Mucosa of stomach (tissue), 1 donor: ENCODE data around the gene ESRRA.
"Not testable (repeated sequence)": the region's sequence is repeated elsewhere in the genome, so short reads cannot be mapped to it uniquely, and the experiment has no call there.

Experiments
- H3K27me3 ChIP-seq: one replicate; pipeline ENCODE4 v1.7.0; 2013; ENCODE audit warnings: mild to moderate bottlenecking, low read length; ENCODE audit not compliant: control insufficient read depth, insufficient read depth
- H3K36me3 ChIP-seq: one replicate; pipeline ENCODE4 v1.7.0; 2013; ENCODE audit warnings: low read length; ENCODE audit not compliant: control insufficient read depth, insufficient read depth
- H3K4me1 ChIP-seq: one replicate; pipeline ENCODE4 v1.7.0; 2013; ENCODE audit warnings: mild to moderate bottlenecking, low read length; ENCODE audit not compliant: control insufficient read depth, insufficient read depth
- H3K4me3 ChIP-seq: one replicate; pipeline ENCODE4 v1.7.0; 2013; ENCODE audit warnings: low read length
- H3K9ac ChIP-seq: one replicate; pipeline ENCODE4 v1.7.0; 2013; ENCODE audit warnings: mild to moderate bottlenecking, low read length, moderate library complexity
- H3K9me3 ChIP-seq: one replicate; pipeline ENCODE4 v1.7.0; 2013; ENCODE audit warnings: mild to moderate bottlenecking, low read length, moderate library complexity; ENCODE audit not compliant: control insufficient read depth
- donor health status: Pancreatic carcinoma.

Gene ESRRA

DNA sequence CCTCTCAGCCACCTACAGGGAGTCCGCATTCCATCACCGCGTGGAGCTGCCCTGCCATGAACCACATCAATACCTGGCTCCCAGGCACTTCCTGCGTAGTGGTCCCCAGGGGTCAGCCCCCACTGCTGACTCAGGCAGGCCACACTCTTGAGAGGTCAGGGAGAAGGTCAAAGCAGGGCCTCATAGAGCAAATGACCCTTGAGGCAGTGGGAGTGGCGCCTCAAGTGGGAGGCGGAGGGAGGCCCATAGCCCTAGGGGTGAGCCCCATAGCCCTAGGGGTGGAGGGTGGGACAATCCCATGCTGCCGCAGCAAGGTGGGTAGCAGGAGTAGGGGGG is 17.6 kb downstream of the ESRRA start:
- no peaks in the 10 kb centered on the region for H3K27me3 ChIP-seq
- H3K4me3 ChIP-seq, result no peak overlapping the region
- H3K36me3 ChIP-seq, result peaks cover 6% of the 10 kb centered on the region
- peaks cover 41% of the 10 kb centered on the region for H3K4me1 ChIP-seq
- peak overlapping the region; percentile 4 for H3K9ac ChIP-seq
- H3K9me3 ChIP-seq, result no peaks in the 10 kb centered on the region

DNA sequence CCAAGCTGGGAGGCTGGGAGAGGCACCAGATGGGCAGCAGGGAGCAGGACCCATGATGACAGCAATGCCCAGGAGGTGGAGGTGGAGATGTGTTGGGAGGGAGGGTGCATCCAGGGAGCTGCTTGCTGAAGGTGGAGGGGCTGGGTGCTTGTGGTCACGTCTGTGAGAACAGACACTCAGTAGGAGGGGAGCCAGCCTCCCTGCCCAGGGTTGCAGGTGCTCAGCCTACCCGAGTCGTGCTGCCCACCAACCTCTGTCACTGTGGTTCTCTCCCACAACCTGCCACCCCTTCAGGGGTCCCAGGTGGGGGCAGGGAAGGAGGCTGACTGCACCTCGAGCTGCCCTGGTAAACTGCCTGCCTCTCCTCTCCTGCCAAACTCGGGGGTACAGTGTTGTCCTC is 18.0 kb downstream of the ESRRA start:
- Histone ChIP-seq H3K4me1 (peaks cover 41% of the 10 kb centered on the region), H3K9ac (peak overlapping the region; percentile 4), H3K36me3 (peaks cover 6% of the 10 kb centered on the region), H3K4me3 (no peak overlapping the region), H3K9me3 (no peaks in the 10 kb centered on the region), H3K27me3 (no peaks in the 10 kb centered on the region)

DNA sequence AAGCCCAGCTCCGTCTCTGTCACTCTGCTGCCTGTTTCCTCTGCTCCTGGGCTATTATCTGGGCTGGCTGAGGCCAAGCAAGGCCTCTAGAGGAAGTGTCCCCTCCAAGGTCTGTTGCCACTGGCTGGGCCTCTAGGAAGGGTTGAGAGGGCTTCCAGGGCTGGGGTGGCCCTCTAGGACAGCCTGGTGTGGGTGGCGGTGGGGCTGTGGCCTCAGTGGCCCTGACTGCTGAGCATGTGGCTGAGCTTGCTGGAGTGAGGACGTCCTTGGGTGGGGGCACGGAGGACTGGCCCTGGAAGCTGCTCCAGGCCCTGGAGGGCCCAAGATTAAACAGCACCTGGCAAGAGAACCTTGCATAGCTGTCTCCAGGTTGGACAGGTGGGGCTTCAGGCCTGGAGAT is 18.7 kb downstream of the ESRRA start:
- H3K9ac ChIP-seq, H3K36me3 ChIP-seq, H3K4me3 ChIP-seq, H3K9me3 ChIP-seq, H3K27me3 ChIP-seq: not testable (repeated sequence)
- peaks cover 39% of the 10 kb centered on the region for H3K4me1 ChIP-seq

DNA sequence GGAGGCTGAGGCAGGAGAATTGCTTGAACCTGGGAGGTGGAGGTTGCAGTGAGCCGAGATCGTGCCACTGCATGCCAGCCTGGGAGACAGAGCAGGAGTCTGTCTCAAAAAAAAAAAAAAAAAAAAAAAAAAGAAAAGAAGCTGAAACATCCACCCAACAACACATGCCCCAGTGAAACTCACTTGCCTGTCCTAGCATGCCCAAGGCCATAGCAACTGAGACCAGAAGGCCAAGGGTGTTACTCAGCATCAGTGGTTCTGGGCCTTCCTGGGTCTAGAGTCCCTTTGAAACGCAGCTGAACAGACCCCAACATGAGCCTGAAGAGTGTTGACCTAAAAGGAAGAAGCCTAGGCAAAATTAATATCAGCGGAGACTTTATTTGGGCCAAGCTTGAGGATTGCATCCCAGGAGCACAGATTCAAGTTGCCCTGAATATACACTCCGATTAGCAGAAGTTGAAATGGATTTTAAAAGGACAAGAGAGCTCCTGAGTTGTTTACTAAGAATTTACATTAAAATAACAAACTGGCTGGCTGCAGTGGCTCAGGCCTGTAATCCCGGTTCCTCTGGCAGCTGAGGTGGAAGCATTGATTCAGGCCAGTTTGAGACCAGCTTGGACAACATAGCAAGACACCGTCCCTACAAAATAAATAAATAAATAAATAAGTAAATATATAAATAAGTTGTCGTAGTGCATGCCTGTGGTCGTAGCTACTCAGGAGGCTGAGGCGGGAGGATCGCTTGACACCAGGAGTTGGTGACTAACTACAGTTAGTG is 19.6 kb downstream of the ESRRA start:
- no peak overlapping the region for H3K9ac ChIP-seq
- no peaks in the 10 kb centered on the region for H3K9me3 ChIP-seq
- peaks cover 6% of the 10 kb centered on the region for H3K36me3 ChIP-seq
- H3K4me1 ChIP-seq, result peaks cover 39% of the 10 kb centered on the region
- no peaks in the 10 kb centered on the region for H3K27me3 ChIP-seq
- H3K4me3 ChIP-seq, result no peak overlapping the region

DNA sequence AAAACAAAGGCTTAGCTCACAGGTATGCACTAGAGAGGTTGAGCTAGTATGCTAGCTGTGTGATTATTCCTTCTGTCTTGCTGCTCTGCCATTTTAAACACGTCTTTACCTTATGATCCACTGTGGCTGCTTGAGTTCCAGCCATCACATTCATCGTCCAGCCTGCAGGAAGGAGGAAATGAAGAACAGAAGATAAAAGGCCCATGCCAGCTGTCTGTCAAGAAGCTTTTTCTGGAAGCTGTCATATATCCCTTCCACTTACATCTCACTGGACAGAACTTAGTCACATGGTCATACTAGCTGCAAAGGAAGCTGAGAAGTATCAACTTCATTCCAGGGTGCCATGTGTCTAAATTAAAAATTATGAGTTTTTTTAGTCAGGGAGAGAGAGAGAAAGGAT is 22.1 kb downstream of the ESRRA start:
- Histone ChIP-seq H3K4me3 (no peak overlapping the region), H3K36me3 (peaks cover 3% of the 10 kb centered on the region), H3K9ac (no peak overlapping the region), H3K4me1 (peaks cover 34% of the 10 kb centered on the region), H3K27me3 (no peaks in the 10 kb centered on the region), H3K9me3 (no peaks in the 10 kb centered on the region)

DNA sequence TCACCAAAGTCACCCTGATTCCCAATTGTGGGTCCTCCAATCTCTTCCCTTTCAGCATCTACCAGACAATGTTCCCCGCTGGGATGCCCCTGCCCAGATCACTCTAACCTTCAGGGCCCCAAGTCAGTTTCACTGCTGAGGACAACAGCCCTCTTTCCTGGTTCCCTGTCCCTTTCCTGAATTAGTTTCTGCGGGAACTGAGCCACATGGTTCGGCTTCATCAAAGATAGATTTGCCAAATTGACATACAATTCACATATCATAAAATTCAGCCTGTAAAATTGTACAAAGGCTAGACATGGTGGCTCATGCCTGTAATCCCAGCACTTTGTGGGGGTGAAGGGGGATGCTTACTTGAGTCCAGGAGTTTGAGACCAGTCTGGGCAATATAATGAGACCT is 22.7 kb downstream of the ESRRA start:
- Histone ChIP-seq H3K27me3 (no peaks in the 10 kb centered on the region), H3K36me3 (no peaks in the 10 kb centered on the region), H3K9me3 (no peaks in the 10 kb centered on the region), H3K9ac (no peak overlapping the region), H3K4me1 (peaks cover 29% of the 10 kb centered on the region), H3K4me3 (no peak overlapping the region)

DNA sequence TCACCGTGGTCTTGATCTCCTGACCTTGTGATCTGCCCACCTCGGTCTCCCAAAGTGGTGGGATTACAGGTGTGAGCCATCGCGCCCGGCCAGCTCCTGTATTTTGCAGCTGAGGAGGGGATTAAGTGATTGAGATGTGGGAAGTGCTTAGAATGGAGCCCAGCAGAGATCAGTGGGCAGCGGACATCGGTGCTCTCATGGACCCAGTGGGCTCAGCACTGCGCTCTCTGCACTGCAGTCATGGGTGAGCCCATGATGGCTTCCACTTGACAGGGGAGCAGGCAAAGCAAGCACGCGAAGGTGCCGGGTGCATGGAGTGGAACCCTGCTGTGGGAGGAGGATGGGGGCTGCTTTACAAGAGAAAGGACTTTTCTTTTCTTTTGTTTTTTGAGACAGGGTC is 25.6 kb downstream of the ESRRA start:
- no peak overlapping the region for H3K4me3 ChIP-seq

DNA sequence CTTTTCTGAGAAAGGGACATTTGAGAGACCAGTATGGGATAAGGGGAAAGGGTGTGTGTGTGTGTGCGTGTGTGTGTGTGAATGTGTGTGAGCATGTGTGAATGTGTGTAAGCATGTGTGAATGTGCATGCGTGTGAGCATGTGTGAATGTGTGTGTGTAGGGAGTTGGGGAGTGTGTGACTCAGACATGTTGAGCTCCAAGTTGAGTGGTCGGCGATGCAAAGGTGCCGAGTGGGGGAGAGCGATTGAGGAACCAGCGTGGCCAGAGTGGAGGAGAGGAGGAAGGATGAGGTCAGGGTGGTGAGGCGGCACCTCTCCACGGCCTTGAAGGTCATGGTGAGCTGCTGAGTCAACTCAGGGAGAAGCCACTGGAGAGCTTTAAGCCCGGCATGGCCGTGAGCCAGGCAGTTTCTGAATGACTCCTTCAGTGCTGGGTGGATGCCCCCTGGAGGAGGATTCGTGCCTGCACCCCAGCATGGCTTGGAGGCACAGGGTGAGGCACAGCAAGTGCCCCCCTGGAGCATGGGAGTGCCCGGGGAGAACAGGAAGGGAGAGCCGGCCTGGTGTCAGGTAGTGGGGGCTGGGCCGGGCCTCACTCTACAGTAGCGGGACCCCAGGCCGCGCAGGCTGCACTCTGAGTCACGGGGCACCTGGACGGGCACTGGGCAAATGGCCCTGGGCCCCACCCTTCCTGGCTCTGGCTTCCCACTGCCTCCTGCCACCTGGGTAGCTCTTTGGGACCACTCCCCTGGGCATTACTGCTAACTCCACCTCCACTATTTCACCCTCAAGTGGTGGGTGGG is 26.4 kb downstream of the ESRRA start:
- H3K9me3 ChIP-seq, result no peaks in the 10 kb centered on the region
- peak overlapping the region; percentile 42 for H3K9ac ChIP-seq
- H3K27me3 ChIP-seq, result no peaks in the 10 kb centered on the region
- H3K36me3 ChIP-seq, result no peaks in the 10 kb centered on the region
- no peak overlapping the region for H3K4me3 ChIP-seq
- peaks cover 38% of the 10 kb centered on the region for H3K4me1 ChIP-seq

More for the DNA sequence above, 25.6 kb downstream of the ESRRA start:
- peaks cover 38% of the 10 kb centered on the region for H3K4me1 ChIP-seq
- H3K9me3 ChIP-seq, result no peaks in the 10 kb centered on the region
- no peak overlapping the region for H3K9ac ChIP-seq
- no peaks in the 10 kb centered on the region for H3K36me3 ChIP-seq
- no peaks in the 10 kb centered on the region for H3K27me3 ChIP-seq

DNA sequence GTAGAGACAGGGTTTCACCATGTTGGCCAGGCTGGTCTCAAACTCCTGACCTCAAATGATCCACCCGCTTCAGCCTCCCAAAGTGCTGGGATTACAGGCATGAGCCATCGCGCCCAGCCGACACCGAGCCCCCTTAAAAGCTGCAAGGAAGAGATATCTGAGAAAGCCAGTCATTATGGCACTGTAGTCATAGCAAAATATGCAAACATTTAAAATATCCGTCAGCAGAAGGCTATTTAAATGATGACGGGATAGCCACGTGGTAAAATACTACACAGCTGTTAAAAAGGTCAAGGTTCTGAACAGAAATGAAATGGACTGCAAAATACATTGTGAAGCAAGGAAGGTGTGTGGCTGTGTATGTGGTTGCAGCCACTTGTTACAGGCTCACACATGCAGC is 28.2 kb downstream of the ESRRA start:
- Histone ChIP-seq H3K27me3 (no peaks in the 10 kb centered on the region), H3K9ac (no peak overlapping the region), H3K4me3 (no peak overlapping the region), H3K36me3 (no peaks in the 10 kb centered on the region), H3K9me3 (no peaks in the 10 kb centered on the region), H3K4me1 (peaks cover 38% of the 10 kb centered on the region)

DNA sequence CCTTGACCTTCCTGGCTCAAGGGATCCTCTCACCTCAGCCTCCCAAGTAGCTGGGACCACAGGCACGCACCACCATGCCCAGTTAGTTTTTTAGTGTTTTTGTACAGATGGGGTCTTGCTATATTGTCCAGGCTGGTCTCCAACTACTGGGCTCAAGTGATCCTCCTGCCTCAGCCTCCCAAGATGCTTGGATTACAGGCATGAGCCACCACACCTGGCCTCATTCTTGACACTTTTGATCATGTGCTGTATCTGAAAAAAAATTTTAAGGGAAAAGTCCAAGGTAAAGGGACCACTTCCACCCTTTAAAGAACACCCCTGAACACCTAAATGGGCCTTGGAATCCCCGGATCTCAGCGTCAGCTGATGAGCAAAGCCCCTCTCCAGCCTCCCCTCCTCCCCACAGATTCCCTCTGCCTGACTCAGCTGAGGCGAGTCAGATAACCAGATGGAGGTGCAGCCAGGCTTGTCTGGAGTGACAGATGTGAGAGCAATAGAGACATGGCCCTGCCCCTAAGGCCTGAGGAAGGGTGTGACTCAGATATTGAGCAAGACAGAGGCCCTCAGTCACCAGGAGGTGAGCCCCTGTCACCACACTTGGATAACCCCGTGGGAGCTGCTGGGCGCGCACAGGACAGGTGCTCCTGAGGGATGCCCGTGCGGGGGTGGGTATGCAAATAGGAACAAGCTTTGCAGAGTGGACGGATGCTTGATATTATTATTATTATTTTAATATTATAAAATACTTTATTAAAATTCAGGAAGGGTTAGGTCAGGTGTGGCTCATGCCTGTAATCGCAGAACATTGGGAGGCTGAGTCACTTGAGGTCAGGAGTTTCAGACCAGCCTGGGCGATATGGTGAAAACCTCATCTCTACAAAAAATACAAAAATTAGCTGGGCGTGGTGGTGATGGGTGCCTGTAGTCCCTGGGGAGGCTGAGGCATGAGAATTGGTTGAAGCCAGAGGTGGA is 29.7 kb downstream of the ESRRA start:
- H3K27me3 ChIP-seq, result no peaks in the 10 kb centered on the region
- H3K36me3 ChIP-seq, result no peaks in the 10 kb centered on the region
- H3K9ac ChIP-seq, result no peak overlapping the region
- no peak overlapping the region for H3K4me3 ChIP-seq
- peaks cover 26% of the 10 kb centered on the region for H3K4me1 ChIP-seq
- no peaks in the 10 kb centered on the region for H3K9me3 ChIP-seq

DNA sequence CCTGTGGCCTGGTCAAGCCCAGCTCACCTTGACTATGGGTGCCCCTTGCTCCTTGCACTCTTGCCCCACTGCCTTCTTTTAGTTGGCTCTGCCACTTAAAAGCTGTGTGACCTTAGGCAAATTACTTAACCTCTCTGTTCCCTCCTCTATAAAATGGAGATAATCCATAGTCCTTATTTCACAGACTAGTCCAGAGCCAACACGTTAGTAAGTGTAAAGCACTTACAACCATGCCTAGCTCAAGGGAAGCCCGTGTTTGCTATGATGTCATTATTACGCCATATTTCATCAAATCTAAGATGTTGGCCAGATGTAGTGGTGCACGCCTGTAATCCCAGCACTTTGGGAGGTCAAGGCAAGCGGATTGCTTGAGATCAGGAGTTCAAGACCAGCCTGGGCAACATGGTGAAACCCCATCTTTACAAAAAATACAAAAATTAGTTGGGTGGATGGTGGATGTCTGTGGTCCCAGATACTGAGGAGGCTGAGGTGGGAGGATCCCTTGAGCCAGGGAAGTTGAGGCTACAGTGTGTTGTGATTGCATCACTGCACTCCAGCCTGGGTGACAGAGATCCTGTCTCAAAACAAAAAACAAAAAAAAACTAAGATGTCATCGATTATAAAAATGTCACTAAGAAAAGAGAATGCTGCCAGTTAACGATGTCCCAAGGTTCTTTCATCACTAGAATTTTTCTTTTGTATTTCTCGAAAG is 32.4 kb downstream of the ESRRA start:
- Histone ChIP-seq H3K9me3 (no peaks in the 10 kb centered on the region), H3K4me3 (no peak overlapping the region), H3K4me1 (peaks cover 20% of the 10 kb centered on the region), H3K27me3 (no peaks in the 10 kb centered on the region), H3K36me3 (no peaks in the 10 kb centered on the region), H3K9ac (no peak overlapping the region)
